ENCODE measurements around the gene PFDN2.

PFDN2 gene

DNA sequence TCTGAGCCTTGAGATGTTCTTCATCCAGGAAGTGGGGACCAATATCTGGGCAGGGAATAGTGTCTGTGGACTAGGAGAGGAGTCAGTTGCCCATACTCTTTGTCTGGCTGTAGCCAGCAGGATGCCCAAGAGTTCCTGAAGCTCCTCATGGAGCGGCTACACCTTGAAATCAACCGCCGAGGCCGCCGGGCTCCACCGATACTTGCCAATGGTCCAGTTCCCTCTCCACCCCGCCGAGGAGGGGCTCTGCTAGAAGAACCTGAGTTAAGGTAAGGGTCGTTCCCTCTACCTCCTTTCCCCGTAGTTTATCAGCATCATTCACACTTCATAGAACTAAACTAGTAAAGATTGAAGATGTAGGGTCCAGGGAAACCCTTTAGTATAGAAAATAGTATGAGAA lies 45.0 kb upstream of the PFDN2 start:
- DNase-seq (ENCODE audit: low read depth), result no peak
- TF ChIP-seq, protein P1, sequence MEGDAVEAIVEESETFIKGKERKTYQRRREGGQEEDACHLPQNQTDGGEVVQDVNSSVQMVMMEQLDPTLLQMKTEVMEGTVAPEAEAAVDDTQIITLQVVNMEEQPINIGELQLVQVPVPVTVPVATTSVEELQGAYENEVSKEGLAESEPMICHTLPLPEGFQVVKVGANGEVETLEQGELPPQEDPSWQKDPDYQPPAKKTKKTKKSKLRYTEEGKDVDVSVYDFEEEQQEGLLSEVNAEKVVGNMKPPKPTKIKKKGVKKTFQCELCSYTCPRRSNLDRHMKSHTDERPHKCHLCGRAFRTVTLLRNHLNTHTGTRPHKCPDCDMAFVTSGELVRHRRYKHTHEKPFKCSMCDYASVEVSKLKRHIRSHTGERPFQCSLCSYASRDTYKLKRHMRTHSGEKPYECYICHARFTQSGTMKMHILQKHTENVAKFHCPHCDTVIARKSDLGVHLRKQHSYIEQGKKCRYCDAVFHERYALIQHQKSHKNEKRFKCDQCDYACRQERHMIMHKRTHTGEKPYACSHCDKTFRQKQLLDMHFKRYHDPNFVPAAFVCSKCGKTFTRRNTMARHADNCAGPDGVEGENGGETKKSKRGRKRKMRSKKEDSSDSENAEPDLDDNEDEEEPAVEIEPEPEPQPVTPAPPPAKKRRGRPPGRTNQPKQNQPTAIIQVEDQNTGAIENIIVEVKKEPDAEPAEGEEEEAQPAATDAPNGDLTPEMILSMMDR (conservative IDR thresholded peaks at IDR 0.05; ENCODE audit: low read length), result no peak
- no peak overlapping the region for H3K4me3 ChIP-seq (ENCODE audit: low read length)

DNA sequence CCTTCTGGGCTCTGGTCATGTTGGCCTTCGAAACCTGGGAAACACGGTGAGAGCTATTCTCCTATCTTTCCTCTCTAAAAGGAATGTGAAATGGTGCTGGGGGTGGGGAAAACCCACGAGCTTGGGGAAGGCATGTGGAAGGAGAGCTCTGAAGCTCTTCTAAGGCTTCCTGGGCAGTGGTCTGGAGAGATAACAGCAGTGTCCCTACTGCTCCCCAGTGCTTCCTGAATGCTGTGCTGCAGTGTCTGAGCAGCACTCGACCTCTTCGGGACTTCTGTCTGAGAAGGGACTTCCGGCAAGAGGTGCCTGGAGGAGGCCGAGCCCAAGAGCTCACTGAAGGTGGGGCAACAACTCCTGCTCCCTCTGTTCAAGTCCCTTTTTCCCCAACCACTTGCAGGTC lies 44.2 kb upstream of the PFDN2 start:
- no peak for DNase-seq (ENCODE audit: low read depth)
- H3K4me3 ChIP-seq (ENCODE audit: low read length), result no peak overlapping the region
- TF ChIP-seq, protein P1 (conservative IDR thresholded peaks at IDR 0.05; ENCODE audit: low read length), result no peak

DNA sequence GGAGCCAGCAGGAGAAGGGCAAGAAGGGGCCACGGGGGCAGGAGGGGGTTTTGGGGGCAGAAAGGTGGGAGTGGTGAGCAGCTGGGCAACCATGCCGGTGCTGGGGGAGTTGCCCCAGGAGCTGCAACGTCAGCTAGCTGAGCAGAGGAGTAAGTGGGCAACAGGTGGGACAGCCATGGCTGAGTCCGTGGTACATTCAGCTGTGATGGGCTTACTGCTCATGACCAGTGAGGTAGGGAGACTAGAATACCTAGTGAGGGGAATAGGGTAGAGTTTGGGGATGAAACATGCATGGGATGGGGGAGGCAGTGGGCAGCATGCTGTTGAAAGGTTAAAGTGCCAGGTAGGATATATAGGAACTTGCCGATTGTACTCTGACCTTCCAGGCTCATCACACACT lies 43.8 kb upstream of the PFDN2 start:
- H3K4me3 ChIP-seq (ENCODE audit: low read length), result no peak overlapping the region
- TF ChIP-seq, protein P1 (conservative IDR thresholded peaks at IDR 0.05; ENCODE audit: low read length), result no peak
- DNase-seq (ENCODE audit: low read depth), result no peak

DNA sequence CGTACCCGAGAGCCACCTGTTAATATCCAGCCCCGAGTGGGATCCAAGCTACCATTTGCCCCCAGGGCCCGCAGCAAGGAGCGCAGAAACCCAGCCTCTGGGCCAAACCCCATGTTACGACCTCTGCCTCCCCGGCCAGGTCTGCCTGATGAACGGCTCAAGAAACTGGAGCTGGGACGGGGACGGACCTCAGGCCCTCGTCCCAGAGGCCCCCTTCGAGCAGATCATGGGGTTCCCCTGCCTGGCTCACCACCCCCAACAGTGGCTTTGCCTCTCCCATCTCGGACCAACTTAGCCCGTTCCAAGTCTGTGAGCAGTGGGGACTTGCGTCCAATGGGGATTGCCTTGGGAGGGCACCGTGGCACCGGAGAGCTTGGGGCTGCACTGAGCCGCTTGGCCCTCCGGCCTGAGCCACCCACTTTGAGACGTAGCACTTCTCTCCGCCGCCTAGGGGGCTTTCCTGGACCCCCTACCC lies 42.9 kb upstream of the PFDN2 start:
- DNase-seq (ENCODE audit: low read depth), result no peak
- TF ChIP-seq, protein P1 (conservative IDR thresholded peaks at IDR 0.05; ENCODE audit: low read length), result no peak
- H3K4me3 ChIP-seq (ENCODE audit: low read length), result no peak overlapping the region

DNA sequence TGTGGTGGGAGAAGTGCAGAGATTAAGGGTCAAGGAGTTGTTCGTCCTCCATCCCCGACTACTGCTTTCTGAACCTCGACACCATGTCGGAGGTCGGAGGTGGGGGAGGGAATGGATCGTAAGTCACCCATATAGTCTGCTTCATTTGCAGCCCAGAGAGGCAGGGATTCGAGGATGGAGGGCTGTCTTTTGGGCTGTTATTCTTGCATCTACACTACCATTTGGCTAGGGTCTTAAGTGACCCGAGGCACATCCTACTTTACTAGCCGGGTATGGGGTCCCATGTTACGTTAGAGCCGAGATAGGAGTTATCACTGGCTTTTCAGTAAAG lies 42.0 kb upstream of the PFDN2 start:
- no peak for DNase-seq (ENCODE audit: low read depth)
- peak overlapping the region; percentile 93 for H3K4me3 ChIP-seq (ENCODE audit: low read length)
- TF ChIP-seq, protein P1 (conservative IDR thresholded peaks at IDR 0.05; ENCODE audit: low read length), result no peak

DNA sequence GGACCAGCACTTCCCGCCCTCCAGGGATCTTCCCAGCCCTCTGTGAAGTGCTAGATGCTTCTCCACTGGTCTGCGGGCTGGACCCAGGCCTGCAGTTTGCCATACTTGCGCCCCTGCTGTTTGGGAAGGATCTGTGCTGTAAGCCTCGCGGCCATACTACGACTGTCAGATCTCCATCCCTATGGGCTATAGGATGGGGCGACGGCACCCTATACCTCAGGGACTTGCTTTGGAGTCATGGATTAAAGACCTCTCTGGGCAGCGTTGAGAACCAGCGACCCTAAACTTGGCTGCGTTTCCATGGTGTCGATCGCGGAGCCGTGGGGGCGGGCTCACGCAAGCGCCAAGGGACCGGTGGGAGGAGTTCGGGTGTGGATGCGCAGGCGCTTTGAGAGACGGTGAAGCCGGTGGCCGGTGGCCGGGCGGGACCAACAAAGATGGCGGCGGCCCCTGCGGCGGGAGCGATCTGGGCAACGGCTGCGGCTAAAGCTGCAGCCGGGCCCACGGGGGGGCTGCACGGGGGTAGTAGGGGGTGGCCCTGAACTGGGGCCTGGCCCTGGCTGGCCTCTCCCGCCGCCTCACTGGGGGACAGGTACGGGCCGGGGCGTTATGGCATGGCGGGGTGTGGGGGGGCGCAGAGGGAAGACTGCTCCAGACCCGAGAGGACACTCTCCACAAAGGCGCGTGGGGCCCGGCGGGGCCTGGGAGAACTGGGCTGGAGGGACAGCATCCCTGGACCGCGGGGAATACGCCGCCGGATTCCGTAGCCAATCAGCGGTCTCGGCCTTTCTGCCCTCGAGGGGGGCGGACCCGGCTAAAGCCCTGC lies 41.5 kb upstream of the PFDN2 start, which contains the start of gene USP21:
TSS of gene USP21 (plus strand) at position 414 of the 826 bp plus-strand sequence. CDS start 1,141 bp downstream, outside the sequence.
- TF ChIP-seq, protein P1 (conservative IDR thresholded peaks at IDR 0.05; ENCODE audit: low read length), result peak; percentile 61
- H3K4me3 ChIP-seq (ENCODE audit: low read length), result peak within 1 kb of the TSS; percentile 93
- DNase-seq (ENCODE audit: low read depth), result peak; percentile 84

Data from AG10803 (cell line).